ENCODE results near the gene DSTYK.
"Not testable (repeated sequence)": the region's sequence is repeated elsewhere in the genome, so short reads cannot be mapped to it uniquely, and the experiment has no call there.

DSTYK gene

GRCh38 chr1:205211839-205212536, 486 bp upstream of the DSTYK start:
- DNase-seq = no peak

GRCh38 chr1:205210756-205211168, 740 bp downstream of the DSTYK start:
- DNase-seq = peak; percentile 32

- DNase-seq = no peak
Observed at GRCh38 chr1:205208811-205209210, 2.7 kb downstream of the DSTYK start.

GRCh38 chr1:205205055-205205454, 6.4 kb downstream of the DSTYK start:
- DNase-seq = no peak

GRCh38 chr1:205204552-205204951, 7.0 kb downstream of the DSTYK start:
- DNase-seq = no peak

- no peak for DNase-seq
Observed at GRCh38 chr1:205199931-205200299, 11.6 kb downstream of the DSTYK start.

- peak; percentile 79 for DNase-seq
Observed at GRCh38 chr1:205199090-205199930, 12.2 kb downstream of the DSTYK start.

- no peak for DNase-seq
Observed at GRCh38 chr1:205192287-205192686, 19.2 kb downstream of the DSTYK start.

- DNase-seq = no peak
Observed at GRCh38 chr1:205191622-205192021, 19.9 kb downstream of the DSTYK start.

GRCh38 chr1:205190845-205191577, 20.5 kb downstream of the DSTYK start:
- no peak for DNase-seq

GRCh38 chr1:205189131-205189530, 22.4 kb downstream of the DSTYK start:
- DNase-seq = no peak

- no peak for DNase-seq
Observed at GRCh38 chr1:205188596-205188995, 22.9 kb downstream of the DSTYK start.

GRCh38 chr1:205188098-205188497, 23.4 kb downstream of the DSTYK start:
- DNase-seq = no peak

- no peak for DNase-seq
Observed at GRCh38 chr1:205187420-205187819, 24.1 kb downstream of the DSTYK start.

GRCh38 chr1:205186191-205186590, 25.3 kb downstream of the DSTYK start:
- peak; percentile 72 for DNase-seq

GRCh38 chr1:205183676-205184335, 27.7 kb downstream of the DSTYK start:
- DNase-seq = peak; percentile 13

- DNase-seq = no peak
Observed at GRCh38 chr1:205182930-205183329, 28.6 kb downstream of the DSTYK start.

- not testable (repeated sequence) for DNase-seq
Observed at GRCh38 chr1:205180331-205180730, 31.2 kb downstream of the DSTYK start.

- peak; percentile 47 for DNase-seq
Observed at GRCh38 chr1:205179842-205180241, 31.7 kb downstream of the DSTYK start.

- DNase-seq = peak; percentile 52
Observed at GRCh38 chr1:205172729-205173366, 38.7 kb downstream of the DSTYK start.

GRCh38 chr1:205171369-205171768, 40.1 kb downstream of the DSTYK start:
- no peak for DNase-seq

- no peak for DNase-seq
Observed at GRCh38 chr1:205170532-205171269, 40.8 kb downstream of the DSTYK start.
